Spleen (tissue), 7 donors: ENCODE measurements around the gene MICAL2.

ENCODE experiments used
- POLR2A ChIP-seq, 3 donors: fragments of 450-650 bp; IDR thresholded peaks; one replicate each; pipeline ENCODE4 v1.5.1; 2017; ENCODE audit warnings: antibody characterized with exemption in 3 of 3, mild to moderate bottlenecking in 1 of 3
- TF ChIP-seq, protein P1 (sequence below), 11 experiments: fragments of 200-600 bp in 7 of 11; fragments of 450-650 bp in 4 of 11; sonication (generic) in 4 of 11; IDR thresholded peaks in 8 of 11; conservative IDR thresholded peaks in 3 of 11; 1 replicate in 7 of 11; 2 replicates in 4 of 11; pipeline versions ENCODE4 v1.4.0 to v1.8.0; 2016 to 2021; ENCODE audit warnings: antibody characterized with exemption in 11 of 11, inconsistent platforms in 4 of 11, mild to moderate bottlenecking in 1 of 11
- donor health status: DM: no; HTN: no; CAD: no; lungs with moderate emphysema.
- donor health status: DM: no; HTN: no; CAD: no.
- donor health status: DM: no; HTN: no; CAD: no.

DNA sequence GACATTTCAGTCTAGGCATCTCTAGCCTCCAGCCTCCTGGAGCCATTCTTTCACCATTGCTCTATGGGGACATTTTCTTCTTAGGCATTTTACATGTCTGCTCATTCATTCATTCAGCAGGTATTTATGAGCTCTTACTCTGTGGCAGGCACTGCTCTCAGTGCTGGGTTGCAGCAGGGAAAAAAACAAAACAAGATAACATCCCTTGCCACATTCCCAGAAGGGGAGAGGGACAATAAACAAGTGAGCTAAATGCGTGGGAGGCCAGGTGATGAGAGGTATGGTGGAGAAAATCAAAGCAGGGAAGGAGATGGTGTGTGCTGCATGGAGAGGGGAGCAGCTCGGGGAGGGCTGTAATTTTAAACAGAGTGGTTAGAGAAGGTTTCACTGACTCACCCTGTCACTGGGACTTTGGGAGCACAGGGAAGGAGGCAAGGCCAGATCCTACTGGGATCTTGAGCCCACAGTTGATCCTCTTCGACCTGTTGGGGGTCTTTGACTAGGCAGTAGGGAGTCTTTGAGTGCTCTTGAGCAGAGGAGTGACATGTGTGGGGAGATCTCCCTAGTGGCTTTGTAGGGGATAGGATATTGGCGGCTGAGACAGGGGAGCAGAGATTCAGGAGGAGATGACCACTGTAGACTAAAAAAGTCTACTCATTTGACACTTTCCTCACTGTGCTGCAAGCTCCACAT is 17.0 kb downstream of the MICAL2 start:
- TF ChIP-seq, protein P1, sequence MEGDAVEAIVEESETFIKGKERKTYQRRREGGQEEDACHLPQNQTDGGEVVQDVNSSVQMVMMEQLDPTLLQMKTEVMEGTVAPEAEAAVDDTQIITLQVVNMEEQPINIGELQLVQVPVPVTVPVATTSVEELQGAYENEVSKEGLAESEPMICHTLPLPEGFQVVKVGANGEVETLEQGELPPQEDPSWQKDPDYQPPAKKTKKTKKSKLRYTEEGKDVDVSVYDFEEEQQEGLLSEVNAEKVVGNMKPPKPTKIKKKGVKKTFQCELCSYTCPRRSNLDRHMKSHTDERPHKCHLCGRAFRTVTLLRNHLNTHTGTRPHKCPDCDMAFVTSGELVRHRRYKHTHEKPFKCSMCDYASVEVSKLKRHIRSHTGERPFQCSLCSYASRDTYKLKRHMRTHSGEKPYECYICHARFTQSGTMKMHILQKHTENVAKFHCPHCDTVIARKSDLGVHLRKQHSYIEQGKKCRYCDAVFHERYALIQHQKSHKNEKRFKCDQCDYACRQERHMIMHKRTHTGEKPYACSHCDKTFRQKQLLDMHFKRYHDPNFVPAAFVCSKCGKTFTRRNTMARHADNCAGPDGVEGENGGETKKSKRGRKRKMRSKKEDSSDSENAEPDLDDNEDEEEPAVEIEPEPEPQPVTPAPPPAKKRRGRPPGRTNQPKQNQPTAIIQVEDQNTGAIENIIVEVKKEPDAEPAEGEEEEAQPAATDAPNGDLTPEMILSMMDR (IDR thresholded peaks at IDR 0.05 in 8 of 11, conservative IDR thresholded peaks at IDR 0.05 in 3 of 11), result no peak
- TF ChIP-seq POLR2A (IDR thresholded peaks at IDR 0.05), result no peak
